Embryonic facial prominence (tissue), 1 donor: ENCODE results near the gene OXSM.

Source experiments
- DNase-seq: peaks from one replicate; pipeline ENCODE4 v3.0.0-alpha.2; 2016; ENCODE audit errors: extremely low spot score

OXSM gene

DNA sequence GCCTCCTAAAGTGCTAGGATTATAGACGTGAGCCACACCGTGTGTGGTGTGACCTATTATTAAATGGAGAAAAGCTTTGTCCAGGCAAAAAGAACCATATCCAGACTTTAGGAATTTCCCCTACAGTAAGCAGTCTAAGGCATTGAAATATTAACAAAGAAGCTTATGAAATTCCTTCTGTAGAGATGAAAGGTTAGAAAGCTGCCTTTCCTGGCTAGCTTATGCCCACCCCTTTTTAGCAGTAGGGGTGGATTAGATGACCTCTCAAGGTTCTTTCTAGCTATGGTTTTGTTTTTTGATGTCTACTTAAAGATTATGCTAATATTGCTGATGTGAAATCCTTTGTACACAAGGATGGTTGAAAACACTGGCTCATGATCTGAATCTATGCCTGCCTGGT lies 13.9 kb downstream of the OXSM start:
- DNase-seq = no peak

DNA sequence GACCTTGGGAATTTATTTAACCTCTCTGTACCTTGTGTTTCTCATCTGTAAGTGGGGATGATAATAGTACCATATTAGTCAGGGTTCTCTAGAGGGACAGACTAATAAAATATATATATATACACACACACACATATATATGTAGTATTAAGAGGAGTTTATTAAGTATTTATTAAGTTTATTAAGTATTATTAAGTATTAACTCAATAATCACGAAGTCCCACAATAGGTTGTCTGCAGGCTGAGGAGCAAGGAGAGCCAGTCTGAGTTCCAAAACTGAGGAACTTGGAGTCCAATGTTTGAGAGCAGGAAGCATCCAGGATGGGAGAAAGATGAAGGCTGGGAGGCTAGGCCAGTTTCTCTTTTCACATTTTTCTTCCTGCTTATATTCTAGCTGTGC lies 14.8 kb downstream of the OXSM start:
- DNase-seq = no peak

DNA sequence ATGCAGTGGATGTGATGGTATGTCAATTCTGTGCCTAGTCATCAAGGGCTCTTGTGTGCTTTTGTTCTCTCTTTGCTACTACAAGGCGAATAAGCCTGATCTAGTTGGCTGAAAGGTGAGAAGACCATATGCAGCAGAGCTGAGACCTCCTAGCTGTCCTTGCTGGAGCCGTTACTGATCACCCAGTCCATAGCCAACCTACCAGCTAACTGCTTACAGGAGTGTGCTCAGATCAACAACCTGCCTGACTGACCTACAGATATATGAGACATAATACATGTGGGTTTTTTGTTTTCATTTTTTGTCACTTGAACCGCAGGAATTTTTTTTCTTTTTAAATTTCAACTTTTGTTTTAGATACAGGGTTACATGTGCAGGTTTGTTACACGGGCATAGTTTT lies 22.8 kb downstream of the OXSM start:
- DNase-seq = no peak

DNA sequence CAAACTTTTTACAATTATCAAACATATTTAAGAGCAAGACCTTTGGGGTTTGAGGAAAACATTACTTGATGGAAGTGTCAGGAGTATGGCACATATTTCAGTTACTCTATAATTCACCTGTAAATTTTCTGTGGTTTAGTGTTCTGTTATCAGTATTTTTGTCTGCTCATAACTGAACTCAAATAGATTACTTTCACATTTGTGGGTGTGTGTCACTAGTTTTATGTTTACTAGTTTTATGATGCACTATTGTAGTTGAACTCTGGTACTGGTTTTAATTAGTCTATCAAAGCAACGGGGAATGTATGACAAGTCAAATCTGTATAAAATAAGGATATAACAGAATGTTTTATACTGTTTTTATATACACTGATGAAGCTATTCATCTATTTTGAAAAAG lies 27.2 kb downstream of the OXSM start:
- no peak for DNase-seq

DNA sequence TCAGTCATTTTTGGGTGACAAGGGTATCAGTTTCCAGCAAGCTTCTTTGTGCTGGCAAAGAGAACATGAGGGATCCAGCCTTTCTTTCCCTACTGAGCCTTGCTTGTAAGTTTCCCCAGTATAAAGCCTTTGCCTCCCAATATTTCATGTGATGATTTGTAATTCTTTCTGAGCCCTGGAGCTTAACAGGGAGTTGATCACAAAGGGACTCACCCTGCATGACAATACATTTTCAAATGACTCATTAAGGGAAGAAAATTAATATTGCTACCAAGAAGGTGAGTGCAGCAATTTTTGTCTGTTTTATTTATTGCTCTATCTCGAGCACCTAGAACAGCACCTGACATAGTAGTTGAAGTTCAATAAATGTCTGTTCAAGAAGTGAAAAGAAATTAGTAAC lies 27.7 kb downstream of the OXSM start:
- no peak for DNase-seq

DNA sequence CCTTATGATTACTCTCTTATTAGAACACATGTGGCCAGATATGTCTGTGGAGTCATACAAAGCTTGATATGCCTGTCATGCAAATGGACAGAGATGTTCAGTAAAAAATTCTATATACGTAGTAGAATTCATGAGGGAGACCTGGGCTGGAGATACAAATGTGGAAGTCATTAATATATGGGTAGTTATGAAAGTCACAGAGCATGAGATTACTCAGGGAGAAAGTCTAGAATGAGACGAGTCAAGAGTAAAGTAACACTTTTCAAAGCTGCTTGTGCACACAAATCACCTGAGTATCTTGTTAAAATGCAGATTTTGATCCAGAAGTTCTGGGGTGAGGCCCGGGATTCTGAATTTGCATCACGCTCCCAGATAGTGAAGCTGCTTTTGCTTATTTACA lies 28.4 kb downstream of the OXSM start:
- no peak for DNase-seq

DNA sequence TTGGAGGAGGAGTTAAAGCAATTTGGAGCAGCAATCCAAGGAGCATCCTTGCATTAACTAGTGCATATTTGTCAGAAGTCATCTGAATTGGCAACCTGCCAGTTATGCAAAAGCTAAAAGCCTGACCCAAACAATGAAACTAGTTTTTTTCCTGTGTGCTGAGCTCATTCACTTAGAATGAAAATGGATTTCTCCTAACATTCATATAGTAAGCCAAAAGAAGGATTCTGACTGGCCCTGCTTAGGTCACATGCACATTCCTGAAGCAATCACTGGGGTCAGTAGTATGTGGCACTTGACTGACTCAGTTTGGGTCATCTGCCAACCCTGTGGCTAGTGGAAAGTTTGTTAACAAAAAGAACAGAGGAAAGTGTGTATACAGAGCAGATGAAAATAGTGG lies 30.5 kb downstream of the OXSM start:
- DNase-seq = no peak

DNA sequence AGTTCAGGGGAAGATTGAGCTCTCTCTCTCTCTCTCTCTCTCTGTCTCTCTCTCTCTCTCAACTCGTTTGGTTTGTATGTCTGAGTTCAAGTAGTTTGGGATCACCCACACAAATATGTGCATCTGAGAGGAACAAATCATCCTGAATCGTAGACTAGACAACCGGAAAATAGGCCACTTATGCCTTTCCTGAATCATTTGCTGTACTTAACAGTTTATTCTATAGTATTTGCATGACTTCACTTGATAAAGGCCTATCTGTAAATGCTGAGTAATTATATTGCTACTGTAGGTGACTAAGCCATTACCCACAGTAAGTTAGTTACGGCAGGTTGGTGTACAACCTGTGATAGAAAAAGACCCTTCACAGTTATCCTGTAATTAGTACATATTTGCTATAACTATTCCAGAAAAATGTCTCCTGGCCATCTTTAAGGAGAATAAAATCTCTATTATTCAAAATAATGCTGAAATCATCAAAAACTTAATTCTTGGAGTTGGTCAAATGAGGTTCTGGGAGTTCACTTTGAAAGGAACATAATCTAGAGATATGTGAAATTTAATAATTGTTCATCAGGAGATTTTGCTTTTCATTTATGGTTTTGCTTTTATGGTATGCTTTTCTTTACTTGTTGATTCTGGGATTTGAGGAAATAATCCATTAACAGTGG lies 31.1 kb downstream of the OXSM start:
- no peak for DNase-seq

DNA sequence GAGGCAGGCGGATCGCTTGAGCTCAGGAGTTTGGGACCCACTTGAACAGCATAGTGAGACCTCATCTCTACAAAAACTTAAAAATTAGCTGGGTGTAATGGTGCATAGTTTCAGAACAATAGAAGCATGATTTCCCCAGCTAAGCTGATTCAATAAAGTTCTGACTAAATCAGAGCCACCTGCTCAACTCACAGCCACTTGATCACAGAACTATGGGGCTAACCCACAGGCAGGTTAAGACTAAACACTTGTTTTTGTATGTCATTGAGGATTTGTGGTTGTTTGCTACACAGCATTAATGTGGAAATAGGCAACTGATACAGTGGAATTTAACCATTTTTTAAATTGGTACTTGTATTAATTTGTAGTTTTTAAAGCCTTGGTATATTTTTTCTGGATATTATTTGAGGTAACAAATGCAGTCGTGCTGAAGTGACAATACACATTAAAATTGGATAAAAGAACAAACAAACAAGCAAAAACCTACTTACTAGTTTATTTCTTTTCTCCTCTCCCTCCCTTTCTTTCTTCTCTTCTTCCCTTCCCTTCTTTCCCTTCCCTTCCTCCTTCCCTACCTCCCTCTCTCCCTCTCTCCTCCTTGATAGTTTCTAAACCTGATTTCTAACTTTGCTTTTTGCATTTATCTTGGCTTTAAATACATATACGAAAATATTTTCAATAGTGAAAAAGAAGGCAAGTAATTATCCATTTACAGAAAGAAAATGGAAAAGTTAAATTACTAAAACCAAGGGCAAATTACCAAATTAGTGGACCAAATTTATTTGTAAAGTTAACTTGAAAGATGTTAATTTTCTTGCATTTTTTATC lies 32.1 kb downstream of the OXSM start:
- no peak for DNase-seq

DNA sequence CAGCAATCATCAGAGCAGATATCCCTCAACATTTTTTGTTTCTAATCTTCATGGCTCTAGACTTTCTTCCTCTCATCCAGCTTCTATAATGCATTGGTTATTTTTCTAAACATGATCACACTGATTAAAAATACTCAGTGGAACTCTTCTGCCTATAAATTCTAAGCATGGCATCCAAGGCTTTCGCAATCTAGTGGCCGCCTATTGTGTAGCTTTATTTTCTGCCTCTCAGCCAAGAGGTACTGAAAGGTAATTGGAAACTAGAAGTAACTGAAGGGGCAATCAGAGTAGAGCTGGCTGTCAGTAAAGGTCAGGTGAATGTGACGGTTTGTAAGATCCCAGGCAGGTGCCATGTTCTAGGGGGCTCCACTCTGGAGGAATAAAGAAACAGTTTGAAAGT lies 33.4 kb downstream of the OXSM start:
- DNase-seq = no peak

DNA sequence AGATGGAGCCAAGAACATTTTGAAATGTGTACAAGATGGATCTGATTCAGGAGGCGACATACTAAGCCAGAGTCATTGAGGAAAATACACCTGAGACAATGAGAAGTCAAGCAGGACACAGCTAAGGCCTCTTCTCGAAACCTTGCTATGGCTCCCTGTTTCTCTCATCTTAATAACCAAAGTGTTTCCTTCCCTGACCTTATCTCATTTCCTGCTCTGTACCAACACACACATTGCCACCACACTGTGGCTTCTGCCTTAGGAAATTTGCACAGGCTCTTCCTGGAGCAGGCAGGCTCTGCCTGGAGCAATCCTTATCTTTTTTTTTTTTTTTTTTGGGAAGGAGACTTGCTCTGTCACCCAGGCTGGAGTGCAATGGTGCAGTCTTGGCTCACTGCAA lies 36.6 kb downstream of the OXSM start:
- DNase-seq = no peak

DNA sequence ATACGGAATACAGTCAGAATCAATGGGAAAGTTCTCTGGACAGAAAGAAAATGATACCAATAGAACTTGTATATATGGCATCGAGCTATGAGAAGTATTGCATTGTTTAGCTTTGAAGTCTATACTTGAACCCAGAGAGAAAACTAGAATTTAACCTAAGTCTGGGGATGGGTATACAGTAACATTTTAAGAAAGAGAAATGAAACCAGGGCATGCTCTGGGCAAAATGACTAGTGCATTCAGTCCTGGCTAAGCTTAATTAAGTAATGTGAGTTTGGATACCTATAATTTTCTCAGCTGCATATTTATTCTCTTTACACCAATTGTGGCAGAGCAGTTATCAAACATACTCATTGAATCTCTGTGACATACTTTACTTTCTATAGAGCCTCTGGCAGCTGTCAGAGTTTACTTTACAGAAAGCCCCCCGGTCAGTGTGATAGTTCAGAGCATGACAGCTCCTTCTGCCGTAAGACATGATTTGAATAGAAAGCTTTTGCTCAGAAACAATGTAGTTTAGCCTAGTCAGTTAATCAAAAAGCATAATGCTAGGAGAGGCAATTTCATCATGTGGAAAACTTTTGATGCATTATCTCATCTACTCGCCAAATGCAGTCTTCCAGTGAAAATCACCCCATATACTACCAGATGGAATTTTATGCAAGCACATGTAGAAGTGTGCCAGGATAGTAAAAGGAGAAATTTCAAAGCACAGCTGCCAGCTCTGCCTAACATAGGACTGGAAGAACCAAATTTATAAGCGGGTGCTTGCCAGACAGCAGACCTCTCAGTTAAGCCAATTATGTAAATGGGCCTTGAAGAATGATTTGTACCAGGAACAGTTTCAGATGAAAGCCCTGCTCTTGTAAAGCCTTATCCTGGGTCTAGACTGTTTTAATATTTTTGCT lies 40.7 kb downstream of the OXSM start:
- no peak for DNase-seq

DNA sequence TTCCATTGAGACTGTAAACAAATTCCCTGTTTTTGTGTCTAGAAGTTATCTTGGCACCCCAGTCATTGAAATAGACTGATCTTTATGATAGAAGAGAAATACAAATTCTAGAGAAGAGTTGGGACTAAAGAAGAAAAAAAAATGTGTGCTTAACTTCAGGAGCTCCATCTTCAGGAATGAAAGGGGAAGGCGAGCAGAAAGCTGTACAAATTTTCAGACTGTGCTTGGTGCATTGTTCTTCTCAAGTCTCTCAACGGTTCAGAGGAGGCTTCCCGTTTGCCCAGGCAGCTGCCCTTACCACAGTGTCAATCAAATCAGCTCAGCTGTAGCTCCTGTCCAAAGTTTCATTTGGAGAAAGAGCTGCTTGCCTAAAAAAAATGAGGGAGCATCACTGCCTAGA lies 41.7 kb downstream of the OXSM start:
- DNase-seq = no peak

DNA sequence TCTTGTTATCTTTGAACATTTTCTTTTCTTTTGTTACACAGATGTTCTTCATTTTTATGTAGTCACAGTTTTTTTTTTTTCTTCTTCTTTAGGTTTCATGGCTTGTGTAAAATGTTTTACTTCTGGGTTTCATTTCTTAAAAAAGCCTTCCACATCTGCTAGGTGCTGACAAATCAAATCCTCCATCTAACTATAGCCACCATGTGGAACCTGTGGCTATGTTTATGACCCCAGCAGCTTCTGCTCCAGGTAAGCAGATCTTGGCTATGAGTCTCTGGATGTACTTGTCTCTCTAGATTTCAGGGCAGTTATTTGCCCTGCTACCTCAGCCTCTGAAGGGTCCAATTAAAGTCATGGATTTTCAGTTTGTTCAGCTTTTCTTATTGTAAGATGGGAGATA lies 44.5 kb downstream of the OXSM start:
- DNase-seq = no peak

DNA sequence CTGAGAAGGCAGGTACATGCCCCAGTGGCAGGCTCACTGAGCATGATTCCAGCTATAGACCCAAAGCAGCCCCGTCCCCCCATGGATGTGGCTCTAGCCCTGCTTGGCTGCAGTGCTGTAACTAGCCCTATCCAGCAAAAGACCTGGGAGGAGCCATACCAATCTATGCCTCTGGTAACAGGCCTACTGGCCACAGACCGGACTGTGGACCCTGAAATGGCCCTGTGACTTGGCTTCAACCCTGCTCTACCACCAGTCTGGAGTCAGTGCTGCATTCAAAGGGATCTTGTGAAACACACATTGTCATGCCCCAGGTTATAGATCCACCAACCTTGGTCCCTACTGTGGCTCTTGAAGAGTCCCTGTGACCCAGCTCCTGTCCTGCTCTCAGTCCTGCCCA lies 46.7 kb downstream of the OXSM start:
- DNase-seq = no peak

DNA sequence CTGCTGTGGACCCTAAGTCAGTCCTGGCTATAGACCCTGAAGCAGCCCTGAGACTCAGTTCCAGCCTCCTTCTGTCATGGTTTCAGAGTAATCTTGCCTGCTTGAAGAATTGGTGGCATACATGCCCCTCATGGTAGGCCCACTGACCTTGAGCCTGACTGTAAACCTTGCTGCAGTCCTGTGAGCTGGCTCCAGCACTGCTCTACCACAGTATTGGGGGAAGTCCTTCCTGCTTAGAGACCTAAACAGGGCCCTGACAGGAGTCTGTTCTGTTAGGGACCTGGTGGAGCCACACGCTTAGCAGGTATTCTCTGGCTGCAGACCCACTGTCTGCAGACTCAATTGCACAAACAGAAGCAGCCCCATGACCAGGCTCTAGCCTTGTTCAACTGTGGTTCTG lies 47.1 kb downstream of the OXSM start:
- DNase-seq = no peak

DNA sequence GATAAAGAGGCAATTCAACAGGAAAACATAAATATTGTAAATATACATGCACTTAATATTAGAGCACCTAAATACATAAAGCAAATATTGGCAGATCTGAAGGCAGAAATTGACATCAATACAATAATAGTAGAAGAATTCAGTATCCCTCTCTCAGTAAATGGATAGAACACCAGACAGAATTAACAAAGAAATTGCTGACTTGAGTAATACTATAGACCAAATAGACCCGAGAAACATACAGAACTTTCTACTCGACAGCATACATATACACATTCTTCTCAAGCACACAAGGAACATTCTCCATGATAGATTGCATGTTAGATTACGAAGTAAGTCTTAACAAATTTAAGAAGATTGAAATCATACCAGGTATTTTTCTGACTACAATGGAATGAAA lies 50.2 kb downstream of the OXSM start:
- no peak for DNase-seq

DNA sequence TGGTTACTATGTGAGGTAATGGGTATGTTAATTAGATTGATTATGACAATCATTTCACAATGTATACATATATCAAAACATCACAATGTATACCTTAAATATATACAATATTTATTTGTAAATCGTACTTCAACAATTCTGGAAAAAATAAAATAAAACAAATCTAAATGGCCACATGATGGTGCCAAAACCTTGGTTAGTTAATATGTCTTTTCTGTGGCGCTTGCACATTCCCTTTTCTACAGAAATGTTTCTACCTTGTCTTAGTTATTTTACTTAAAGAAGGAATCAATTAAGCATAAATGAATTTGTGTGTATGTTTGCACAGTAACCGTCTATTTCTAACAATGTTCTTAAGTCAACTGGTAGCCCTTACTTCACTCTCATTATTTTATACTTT lies 53.4 kb downstream of the OXSM start:
- DNase-seq = peak; percentile 60
